ENCODE measurements around the gene PITPNC1. TPM values are rescaled to one million over a fixed set of nuclear protein-coding genes. Genes with fewer than 3 reads are reported as not detected.

The PITPNC1 gene
- total and polyA plus RNA-seq, 12 donors: 6.6 to 28.0 (median 11.5) TPM

DNA sequence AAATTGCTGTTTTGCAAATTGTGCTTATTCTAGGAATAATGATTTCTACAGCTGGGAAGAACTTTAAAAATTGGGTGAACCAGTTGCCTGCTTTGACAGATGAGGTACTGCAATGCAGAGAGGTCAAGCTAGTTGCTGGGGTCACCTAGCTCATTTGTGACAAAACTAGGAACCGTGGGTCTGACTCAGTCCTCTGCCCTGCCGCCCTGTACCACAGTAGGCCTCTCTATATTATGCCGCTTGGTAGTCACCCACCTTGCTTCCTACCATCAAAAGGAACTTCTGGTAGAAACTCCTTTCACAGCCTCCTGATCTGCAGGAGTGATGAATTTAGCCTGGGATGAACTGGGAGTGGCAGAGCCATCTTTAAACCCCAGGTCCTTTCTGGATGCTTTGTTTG lies 105.7 kb downstream of the PITPNC1 start:
- WGBS, 2 donors: 93 to 97% methylated on average over 3 of the region's 3 CpGs
- TF ChIP-seq, protein P1, sequence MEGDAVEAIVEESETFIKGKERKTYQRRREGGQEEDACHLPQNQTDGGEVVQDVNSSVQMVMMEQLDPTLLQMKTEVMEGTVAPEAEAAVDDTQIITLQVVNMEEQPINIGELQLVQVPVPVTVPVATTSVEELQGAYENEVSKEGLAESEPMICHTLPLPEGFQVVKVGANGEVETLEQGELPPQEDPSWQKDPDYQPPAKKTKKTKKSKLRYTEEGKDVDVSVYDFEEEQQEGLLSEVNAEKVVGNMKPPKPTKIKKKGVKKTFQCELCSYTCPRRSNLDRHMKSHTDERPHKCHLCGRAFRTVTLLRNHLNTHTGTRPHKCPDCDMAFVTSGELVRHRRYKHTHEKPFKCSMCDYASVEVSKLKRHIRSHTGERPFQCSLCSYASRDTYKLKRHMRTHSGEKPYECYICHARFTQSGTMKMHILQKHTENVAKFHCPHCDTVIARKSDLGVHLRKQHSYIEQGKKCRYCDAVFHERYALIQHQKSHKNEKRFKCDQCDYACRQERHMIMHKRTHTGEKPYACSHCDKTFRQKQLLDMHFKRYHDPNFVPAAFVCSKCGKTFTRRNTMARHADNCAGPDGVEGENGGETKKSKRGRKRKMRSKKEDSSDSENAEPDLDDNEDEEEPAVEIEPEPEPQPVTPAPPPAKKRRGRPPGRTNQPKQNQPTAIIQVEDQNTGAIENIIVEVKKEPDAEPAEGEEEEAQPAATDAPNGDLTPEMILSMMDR (IDR thresholded peaks at IDR 0.05): no peak
- no peaks in the 10 kb centered on the region for H3K9me3 ChIP-seq
- ATAC-seq (no peak), DNase-seq (no peak)
- no peaks in the 10 kb centered on the region for H3K27me3 ChIP-seq
- H3K4me3 ChIP-seq: no peak overlapping the region
- H3K27ac ChIP-seq: peak overlapping the region in 1 of 10 donors; percentile 76
- intact Hi-C loops (cut with DNase I): loop anchor here in 3 of 10 donors (10.0 kb wide), 3 partner anchors 122 to 212 kb away; no protein-coding TSS in a partner anchor
- H3K4me1 ChIP-seq: peaks cover 0 to 69% (median 10%) of the 10 kb centered on the region in 9 donors
- H3K36me3 ChIP-seq: no peaks in the 10 kb centered on the region

DNA sequence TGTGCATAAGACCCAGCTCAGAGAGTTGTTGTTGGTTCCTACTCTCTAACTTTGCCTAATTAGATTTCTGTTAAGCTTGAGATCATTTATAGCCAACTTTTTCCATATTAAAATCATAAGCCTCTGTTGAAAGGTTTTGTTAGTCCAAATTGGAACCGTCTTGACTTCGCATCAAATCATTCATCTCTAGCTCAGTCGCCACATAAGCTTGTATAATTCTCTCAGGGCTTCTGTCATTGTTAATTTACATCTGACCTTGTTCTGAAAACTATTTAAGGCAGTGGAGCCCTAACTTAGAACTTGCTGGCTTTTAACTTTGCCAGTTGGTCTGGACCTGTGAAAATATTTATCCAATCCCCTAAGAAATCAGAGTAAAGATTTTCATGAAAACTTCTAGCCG lies 107.2 kb downstream of the PITPNC1 start:
- TF ChIP-seq, protein P1 (IDR thresholded peaks at IDR 0.05): no peak
- H3K36me3 ChIP-seq: no peaks in the 10 kb centered on the region
- H3K4me1 ChIP-seq: peaks cover 0 to 64% (median 15%) of the 10 kb centered on the region in 9 donors
- no peaks in the 10 kb centered on the region for H3K9me3 ChIP-seq
- WGBS, 2 donors: 95 to 97% methylated on average over 4 of the region's 4 CpGs
- H3K27me3 ChIP-seq: no peaks in the 10 kb centered on the region
- intact Hi-C loops (cut with DNase I): loop anchor here in 3 of 10 donors (10.0 kb wide), 3 partner anchors 121 to 211 kb away; no protein-coding TSS in a partner anchor
- no peak for DNase-seq
- no peak overlapping the region for H3K4me3 ChIP-seq
- no peak overlapping the region for H3K27ac ChIP-seq
- no peak for ATAC-seq

DNA sequence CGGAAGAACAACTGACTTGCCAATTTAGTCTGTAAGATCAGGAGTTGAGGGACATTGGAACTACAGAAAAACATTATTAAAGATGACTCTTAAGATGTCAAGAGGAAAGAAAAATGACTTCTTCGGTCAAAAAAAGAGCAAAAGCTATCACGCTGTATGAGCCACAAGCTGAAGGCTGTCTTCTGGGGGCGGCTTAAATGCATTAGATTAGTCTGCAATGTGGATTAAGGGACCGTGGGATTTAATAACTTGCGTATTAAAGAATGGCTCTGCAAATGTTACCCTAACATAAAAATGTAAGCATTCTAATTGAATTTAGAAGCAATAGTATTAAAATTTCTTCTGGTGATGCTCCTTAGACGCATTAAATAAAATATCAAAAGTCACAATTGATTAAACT lies 108.6 kb downstream of the PITPNC1 start:
- peaks cover 0 to 63% (median 17%) of the 10 kb centered on the region in 9 donors for H3K4me1 ChIP-seq
- TF ChIP-seq, protein P1 (IDR thresholded peaks at IDR 0.05): no peak
- H3K4me3 ChIP-seq: no peak overlapping the region
- WGBS, 2 donors: 97 to 98% methylated on average over 7 of the region's 7 CpGs
- no peaks in the 10 kb centered on the region for H3K9me3 ChIP-seq
- H3K27me3 ChIP-seq: no peaks in the 10 kb centered on the region
- intact Hi-C loops (cut with DNase I): loop anchor here in 3 of 10 donors (10.0 kb wide), 3 partner anchors 119 to 209 kb away; no protein-coding TSS in a partner anchor
- no peak for ATAC-seq
- no peak overlapping the region for H3K27ac ChIP-seq
- H3K36me3 ChIP-seq: no peaks in the 10 kb centered on the region
- no peak for DNase-seq

DNA sequence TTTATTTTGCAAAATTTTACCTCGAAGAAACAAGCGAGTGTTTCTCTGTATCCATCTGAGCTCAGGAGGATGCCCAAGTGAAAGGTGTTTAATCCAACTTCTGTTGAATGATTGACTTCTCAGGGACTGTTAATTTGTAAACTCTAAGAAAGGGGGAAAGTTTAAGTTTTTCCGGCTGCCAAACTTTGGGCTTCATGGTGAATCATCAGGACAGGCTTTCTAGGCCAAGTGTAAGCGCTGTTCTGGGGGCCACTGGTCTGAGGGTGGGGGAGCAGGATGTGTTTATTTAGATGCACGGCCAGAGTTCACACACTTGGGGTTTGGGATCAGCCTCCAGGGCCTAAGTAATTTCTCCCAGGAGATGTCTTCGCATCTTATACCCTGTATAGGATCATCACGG lies 110.4 kb downstream of the PITPNC1 start:
- ATAC-seq: no peak
- WGBS, 2 donors: 89 to 91% methylated on average over 7 of the region's 7 CpGs

More for the DNA sequence above, 110.4 kb downstream of the PITPNC1 start:
- H3K27ac ChIP-seq: peak overlapping the region in 5 of 10 donors; percentile 8 to 54 (median 37)
- H3K9me3 ChIP-seq: no peaks in the 10 kb centered on the region
- DNase-seq: no peak
- TF ChIP-seq, protein P1 (IDR thresholded peaks at IDR 0.05): no peak
- no peaks in the 10 kb centered on the region for H3K27me3 ChIP-seq
- intact Hi-C loops (cut with DNase I): loop anchor here in 3 of 10 donors (10.0 kb wide), 3 partner anchors 117 to 207 kb away; no protein-coding TSS in a partner anchor
- peaks cover 0 to 64% (median 35%) of the 10 kb centered on the region in 9 donors for H3K4me1 ChIP-seq
- no peaks in the 10 kb centered on the region for H3K36me3 ChIP-seq
- H3K4me3 ChIP-seq: no peak overlapping the region
